NCI-H146 (cell line): ENCODE results near the gene VWA2.

Experiments
- DNase-seq: peaks from one replicate; lab custom pipeline; 2025; lab: John Stamatoyannopoulos, UW

VWA2 gene

DNA sequence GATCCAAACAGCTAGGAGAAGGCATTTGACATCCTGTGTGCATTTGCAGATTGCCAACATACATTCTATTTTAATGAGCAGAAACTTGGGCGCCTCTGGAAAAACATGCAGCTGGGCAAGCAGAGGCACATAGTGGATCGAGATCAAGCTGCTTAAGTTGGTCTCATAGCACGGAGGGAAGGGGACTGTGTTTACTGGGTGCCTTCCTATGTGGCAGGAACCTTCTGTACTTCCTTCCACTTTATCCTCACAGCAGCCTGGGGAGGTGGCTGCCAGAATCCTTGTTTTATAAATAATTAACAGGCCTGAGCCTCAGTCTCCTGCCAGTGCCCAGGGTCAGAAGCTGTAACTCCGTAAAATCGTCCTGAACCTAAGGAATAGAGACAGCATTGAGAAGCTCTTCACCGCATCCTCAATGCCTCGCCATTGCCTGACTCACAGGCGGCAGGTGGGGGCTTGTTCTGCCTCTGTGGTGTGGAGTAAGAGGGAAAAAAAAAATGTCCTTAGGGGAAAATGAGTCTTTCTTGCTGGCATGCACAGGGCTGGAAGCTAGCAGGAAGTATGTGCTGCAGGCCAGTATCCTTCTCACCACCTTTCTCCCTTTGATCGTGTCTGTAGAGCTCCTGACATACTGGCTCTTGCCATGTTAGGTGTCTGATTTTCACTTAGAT is 6.2 kb downstream of the VWA2 start:
- no peak for DNase-seq

GRCh38 chr10:114246679-114247305 is 7.7 kb downstream of the VWA2 start:
- DNase-seq, result no peak

GRCh38 chr10:114250236-114250635 is 11.2 kb downstream of the VWA2 start:
- DNase-seq, result no peak

DNA sequence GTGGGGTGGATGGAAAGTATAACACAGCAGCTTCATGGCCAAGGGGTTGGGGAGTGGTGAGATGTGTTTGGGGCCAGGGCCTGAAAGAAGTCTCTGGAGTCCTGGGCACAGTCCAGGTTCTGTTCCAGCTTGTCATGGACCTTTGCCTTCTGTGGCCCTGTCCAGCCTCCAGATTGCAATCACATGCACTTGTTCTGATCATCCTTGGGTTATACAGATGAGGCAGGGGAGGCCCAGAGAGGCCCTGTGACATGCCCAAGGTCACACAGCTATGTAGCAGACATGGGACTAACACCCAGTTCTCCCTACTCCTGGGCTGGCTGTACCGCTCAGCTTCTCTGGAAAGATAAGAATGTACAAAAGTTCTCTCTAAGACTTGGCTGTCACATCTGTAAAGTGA is 11.7 kb downstream of the VWA2 start:
- DNase-seq, result no peak

- no peak for DNase-seq
These were observed 13.0 kb downstream of the VWA2 start for GRCh38 chr10:114252092-114252491.

GRCh38 chr10:114252883-114253282 is 13.8 kb downstream of the VWA2 start:
- DNase-seq, result no peak

- no peak for DNase-seq
These were observed 16.2 kb downstream of the VWA2 start for GRCh38 chr10:114255227-114255626.

DNA sequence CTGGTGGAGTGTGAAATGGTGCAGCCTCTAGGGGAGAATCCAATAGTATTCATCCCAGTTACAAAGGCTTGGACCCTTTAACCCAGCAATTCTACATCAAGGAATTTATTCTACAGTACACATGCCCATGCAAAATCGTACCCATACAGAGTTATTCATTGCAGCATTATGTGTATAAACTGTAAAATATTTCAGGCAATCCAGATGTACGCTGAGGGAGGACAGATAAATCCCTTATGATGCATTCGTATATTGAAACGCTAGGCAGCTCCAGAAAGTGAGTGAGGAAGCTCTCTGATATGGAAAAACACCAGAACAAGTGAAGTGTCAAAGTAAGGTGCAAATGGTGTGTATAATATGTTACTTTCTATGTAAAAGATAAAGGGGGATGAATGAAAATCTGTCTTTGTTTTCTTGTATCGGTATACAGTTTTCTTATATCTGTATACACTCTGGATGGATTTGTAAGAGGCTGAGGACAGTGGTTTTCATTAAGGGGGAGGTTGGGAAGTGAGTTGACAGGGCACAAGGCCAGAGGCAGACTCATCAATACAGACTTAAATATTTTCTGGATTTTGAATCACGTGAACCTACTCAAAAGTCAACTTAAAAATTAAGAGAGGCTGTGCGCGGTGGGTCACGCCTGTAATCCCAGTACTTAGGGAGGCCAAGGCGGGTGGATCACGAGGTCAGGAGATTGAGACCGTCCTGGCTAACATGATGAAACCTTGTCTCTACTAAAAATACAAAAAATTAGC is 17.1 kb downstream of the VWA2 start:
- DNase-seq, result no peak

GRCh38 chr10:114256822-114257221 is 17.8 kb downstream of the VWA2 start:
- no peak for DNase-seq

DNA sequence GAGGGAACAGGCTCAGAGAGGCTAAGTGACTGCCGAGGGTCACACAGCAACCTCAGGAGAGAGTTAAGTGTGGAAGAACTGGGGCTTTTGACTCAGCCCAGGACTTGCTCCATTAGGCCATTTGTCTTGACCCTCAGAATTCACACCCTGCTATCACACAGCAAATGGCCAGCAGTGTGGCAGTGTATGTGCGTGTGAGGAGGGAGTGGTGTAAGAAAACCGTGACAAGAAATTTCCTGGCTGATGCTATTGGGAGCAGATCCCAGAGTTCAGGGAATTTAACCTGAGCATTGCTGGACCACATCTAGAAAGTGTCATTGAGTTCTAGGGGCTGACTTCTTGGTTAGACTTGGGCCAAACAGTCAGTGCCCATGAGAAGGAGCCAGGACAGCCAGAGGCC is 18.4 kb downstream of the VWA2 start:
- DNase-seq, result no peak

GRCh38 chr10:114258274-114258840 is 19.3 kb downstream of the VWA2 start:
- no peak for DNase-seq

DNA sequence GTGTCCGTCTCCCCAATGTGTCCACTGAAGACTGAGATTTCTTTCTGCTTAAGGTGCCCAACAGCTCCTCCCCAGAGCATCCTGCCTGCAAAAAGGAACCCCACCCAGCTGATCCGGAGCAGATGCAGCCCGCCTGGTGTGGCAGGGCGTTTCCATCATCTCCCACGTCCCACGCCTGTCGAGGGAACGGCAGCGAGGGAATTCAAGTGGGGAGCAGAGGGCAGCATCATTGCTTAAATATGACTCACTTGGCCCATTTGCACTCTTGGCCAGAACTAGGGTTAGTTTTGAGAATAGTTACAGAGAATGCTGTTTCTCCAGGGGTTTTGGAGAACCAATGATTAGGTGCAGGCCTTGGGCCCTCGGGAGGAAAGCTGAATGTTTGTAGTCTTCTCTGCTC is 20.8 kb downstream of the VWA2 start:
- no peak for DNase-seq

DNA sequence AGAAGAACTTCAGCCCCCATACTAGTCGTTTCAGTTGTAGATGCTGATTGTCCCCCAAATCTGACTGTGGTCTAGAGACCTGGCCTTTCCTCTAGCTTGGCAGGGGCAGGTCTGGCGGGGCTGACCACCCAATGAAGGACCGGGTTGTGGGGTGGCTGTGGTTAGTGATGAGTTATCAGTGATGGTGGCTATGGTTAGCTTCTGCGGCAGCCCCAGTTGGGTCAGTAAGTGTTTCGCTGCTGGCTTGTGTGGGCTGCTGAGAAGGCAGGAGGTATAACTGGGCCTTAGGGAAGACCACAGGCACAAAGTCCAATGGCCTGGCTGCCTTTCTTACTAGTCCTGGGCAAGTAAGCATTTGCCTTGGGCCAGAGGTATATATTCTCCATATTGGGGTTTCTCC is 21.3 kb downstream of the VWA2 start:
- DNase-seq, result no peak

- no peak for DNase-seq
These were observed 22.0 kb downstream of the VWA2 start for GRCh38 chr10:114261076-114261475.

GRCh38 chr10:114262496-114262895 is 23.4 kb downstream of the VWA2 start:
- no peak for DNase-seq

DNA sequence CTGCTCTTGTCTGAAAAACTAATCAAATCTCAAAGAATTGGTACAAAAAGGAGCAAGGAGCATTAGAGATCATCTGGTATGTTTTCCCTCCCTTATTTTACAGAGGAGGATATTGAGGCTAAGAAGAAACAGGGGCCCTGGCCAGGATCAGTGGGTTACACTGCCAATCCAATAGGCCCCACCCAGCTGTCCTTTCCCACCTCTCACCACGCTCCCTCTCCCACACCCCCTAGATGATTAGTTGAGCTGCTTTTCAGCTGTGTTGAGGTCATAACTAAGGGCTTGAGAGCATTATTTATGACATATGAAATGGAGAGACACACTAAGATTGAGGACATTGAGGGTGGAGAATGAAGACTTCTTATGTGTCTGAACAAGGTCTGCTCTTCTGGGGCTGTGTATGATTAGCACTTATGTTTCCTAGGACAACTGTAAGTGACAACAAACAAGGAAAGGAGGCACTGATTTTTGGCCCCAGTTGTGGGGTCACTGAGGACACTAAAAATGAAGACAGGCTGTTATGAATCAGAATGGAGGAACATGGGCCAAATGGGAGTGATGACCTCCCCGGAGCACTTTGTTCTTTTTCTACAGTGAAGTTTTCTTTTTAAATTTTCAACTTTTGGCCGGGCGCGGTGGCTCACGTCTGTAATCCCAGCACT is 26.5 kb downstream of the VWA2 start:
- DNase-seq, result no peak

- no peak for DNase-seq
These were observed 27.5 kb downstream of the VWA2 start for GRCh38 chr10:114266521-114266920.

DNA sequence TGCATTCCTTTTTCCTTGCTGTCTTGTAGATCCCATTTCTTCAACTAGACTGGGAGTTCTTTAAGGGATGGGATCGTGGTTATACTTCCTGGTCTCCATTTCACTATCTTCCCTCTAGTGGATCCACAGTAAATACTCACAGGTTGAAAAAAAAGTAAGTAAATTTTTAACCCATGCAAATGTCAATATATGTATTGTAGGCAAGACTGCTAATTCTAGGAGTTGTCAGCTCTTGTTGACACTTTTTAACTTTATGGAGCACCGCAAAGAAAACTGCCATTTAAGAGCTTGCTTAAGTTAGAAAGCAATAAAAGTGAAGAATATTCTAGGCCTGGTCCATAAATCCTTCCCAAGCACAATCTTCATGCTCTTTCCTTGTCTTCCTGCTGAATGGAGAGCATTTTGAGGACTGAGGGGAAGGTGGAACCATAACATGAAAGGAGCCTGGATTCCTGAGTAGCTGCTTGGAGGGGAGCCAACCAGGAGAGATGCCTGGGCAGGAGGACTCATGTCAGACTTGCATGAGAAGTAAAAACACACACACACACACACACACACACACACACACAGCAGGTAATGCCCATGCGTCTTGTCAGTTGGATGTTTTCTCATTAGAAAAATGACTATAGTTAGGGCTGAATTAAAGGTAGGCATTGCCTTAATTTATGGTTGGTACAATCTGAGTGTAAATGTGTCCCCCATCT is 32.2 kb downstream of the VWA2 start:
- no peak for DNase-seq

DNA sequence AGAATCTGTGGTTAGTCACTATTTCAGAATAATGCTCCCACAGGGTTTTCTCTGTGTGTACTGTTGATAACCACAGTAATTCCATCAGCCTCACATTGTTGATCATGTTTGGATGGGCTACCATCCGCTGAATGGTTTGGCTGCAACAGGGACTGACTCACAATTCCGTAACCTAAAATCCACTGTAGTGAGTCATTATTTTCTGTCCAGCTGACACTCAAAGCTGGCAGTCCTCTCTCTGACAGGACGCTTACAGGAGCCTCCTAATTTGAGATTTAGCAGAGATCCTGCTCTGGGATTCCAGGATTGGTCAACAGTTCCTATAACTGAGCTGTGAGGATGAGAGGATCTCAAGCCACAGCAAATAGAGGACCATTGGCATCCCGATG is 32.7 kb downstream of the VWA2 start:
- no peak for DNase-seq

- no peak for DNase-seq
These were observed 33.6 kb downstream of the VWA2 start for GRCh38 chr10:114272696-114273095.

- DNase-seq, result no peak
These were observed 34.9 kb downstream of the VWA2 start for GRCh38 chr10:114273910-114274309.
